Caco-2 (cell line): ENCODE data around the gene PTPRN2. TPM values are rescaled to one million over a fixed set of nuclear protein-coding genes. Genes with fewer than 3 reads are reported as not detected.

ENCODE experiments used
- BruUV-seq: library from RNA; stranded (reverse); fragments of 400-500 nt; replicated peaks from 2 replicates; lab custom pipeline; 2021; lab: Mats Ljungman, UMichigan
- CTCF ChIA-PET: fragments of 300-600 bp; sonication (Branson Sonifier 250); formaldehyde crosslinking; loops from one replicate; lab custom pipeline; 2022; ENCODE audit warnings: antibody characterized with exemption; lab: Charles Lee
- POLR2A ChIA-PET: fragments of 300-600 bp; sonication (Branson Sonifier 250); formaldehyde crosslinking; loops from one replicate; lab custom pipeline; 2022; ENCODE audit warnings: antibody characterized with exemption; lab: Charles Lee
- DNase-seq, 2 experiments: peaks; one replicate each; pipeline versions ENCODE4 v3.0.0 to v3.0.0-alpha.2; 2020 to 2022
- H3K27me3 ChIP-seq: replicated peaks from 2 replicates; pipeline ENCODE4 v1.6.0; 2011; ENCODE audit warnings: low read length; ENCODE audit not compliant: control insufficient read depth, insufficient read depth
- H3K36me3 ChIP-seq: 2 replicates; pipeline ENCODE4 v1.5.1; 2011; ENCODE audit warnings: low read length; ENCODE audit not compliant: control insufficient read depth, insufficient read depth
- H3K4me1 ChIP-seq: fragments of 250-450 bp; sonication (Bioruptor Pico); 2 replicates; pipeline ENCODE4 v1.5.1; 2020; ENCODE audit warnings: mild to moderate bottlenecking
- H3K4me3 ChIP-seq: 2 replicates; pipeline ENCODE4 v1.5.1; 2011; ENCODE audit warnings: low read depth, mild to moderate bottlenecking, control low read depth, low read length
- H3K9me3 ChIP-seq: fragments of 250-450 bp; sonication (Bioruptor Pico); 2 replicates; pipeline ENCODE4 v1.5.1; 2020; ENCODE audit warnings: mild to moderate bottlenecking, moderate library complexity
- H3K27ac Mint-ChIP-seq: one replicate; pipeline ENCODE4 v1.8.0; 2022; ENCODE audit warnings: mixed read lengths; ENCODE audit not compliant: unreplicated experiment
- H3K27me3 Mint-ChIP-seq: one replicate; pipeline ENCODE4 v1.8.0; 2022; ENCODE audit warnings: mixed read lengths; ENCODE audit not compliant: insufficient read depth, unreplicated experiment
- H3K36me3 Mint-ChIP-seq: one replicate; pipeline ENCODE4 v1.8.0; 2022; ENCODE audit warnings: mild to moderate bottlenecking, mixed read lengths; ENCODE audit not compliant: insufficient read depth, unreplicated experiment
- H3K4me1 Mint-ChIP-seq: one replicate; pipeline ENCODE4 v1.8.0; 2022; ENCODE audit warnings: low read depth, mixed read lengths; ENCODE audit not compliant: unreplicated experiment
- H3K4me3 Mint-ChIP-seq: one replicate; pipeline ENCODE4 v1.8.0; 2022; ENCODE audit warnings: mild to moderate bottlenecking, moderate library complexity, mixed read lengths; ENCODE audit not compliant: unreplicated experiment
- H3K9me3 Mint-ChIP-seq: one replicate; pipeline ENCODE4 v1.8.0; 2022; ENCODE audit warnings: mixed read lengths; ENCODE audit not compliant: unreplicated experiment
- intact Hi-C: fragments of 100-400 bp; cut with micrococcal nuclease; formaldehyde crosslinking; loops from one replicate; pipeline ENCODE4 v1.10.0; 2022; ENCODE audit not compliant: unreplicated experiment
- total RNA-seq: library from RNA; stranded (reverse); gene quantifications from 2 replicates; pipeline ENCODE4 v1.2.3, GENCODE V29; 2022
- TF ChIP-seq, protein P1 (sequence below), 2 experiments: fragments of 200-600 bp in 1 of 2; IDR thresholded peaks; 1 replicate in 1 of 2; 2 replicates in 1 of 2; pipeline versions ENCODE4 v1.5.1 to v1.8.0; 2011 to 2022; ENCODE audit warnings: antibody characterized with exemption in 1 of 2, control low read depth in 1 of 2, inconsistent platforms in 1 of 2, low read depth in 1 of 2, low read length in 1 of 2, mild to moderate bottlenecking in 1 of 2, moderate library complexity in 1 of 2; ENCODE audit not compliant: insufficient read depth in 1 of 2, severe bottlenecking in 1 of 2, unreplicated experiment in 1 of 2

The PTPRN2 gene
- total RNA-seq, 1 experiment from 2014 or later = 1.4 TPM

DNA sequence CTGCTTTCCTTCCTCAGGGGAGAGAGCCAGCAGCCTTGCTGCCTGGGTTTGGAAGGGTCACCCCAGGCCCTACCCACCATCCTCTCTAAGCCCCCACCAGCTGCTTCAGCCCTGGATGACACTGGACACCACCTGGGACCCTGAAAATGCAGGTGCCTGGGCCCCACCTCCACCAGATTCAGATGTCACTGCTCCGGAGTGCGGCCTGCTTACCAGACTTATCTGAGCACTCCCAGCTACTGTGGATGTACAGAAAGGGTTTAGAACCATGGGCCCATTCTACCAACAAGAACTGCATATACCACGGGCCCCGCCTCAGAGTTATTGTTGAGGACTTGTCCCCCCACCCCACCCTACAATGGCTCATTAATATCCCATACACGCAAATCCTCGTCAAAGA lies 172.3 kb downstream of the PTPRN2 start:
- Mint-ChIP-seq H3K27me3 (no peaks in the 10 kb centered on the region), H3K9me3 (peaks cover 17% of the 10 kb centered on the region), H3K4me1 (no peaks in the 10 kb centered on the region), H3K27ac (no peak overlapping the region), H3K4me3 (no peak overlapping the region), H3K36me3 (no peaks in the 10 kb centered on the region)
- H3K36me3 ChIP-seq = no peaks in the 10 kb centered on the region
- H3K27me3 ChIP-seq = no peaks in the 10 kb centered on the region
- TF ChIP-seq, protein P1, sequence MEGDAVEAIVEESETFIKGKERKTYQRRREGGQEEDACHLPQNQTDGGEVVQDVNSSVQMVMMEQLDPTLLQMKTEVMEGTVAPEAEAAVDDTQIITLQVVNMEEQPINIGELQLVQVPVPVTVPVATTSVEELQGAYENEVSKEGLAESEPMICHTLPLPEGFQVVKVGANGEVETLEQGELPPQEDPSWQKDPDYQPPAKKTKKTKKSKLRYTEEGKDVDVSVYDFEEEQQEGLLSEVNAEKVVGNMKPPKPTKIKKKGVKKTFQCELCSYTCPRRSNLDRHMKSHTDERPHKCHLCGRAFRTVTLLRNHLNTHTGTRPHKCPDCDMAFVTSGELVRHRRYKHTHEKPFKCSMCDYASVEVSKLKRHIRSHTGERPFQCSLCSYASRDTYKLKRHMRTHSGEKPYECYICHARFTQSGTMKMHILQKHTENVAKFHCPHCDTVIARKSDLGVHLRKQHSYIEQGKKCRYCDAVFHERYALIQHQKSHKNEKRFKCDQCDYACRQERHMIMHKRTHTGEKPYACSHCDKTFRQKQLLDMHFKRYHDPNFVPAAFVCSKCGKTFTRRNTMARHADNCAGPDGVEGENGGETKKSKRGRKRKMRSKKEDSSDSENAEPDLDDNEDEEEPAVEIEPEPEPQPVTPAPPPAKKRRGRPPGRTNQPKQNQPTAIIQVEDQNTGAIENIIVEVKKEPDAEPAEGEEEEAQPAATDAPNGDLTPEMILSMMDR (IDR thresholded peaks at IDR 0.05; ENCODE audit: insufficient read depth in 1 of 2, low read depth in 1 of 2, low read length in 1 of 2, severe bottlenecking in 1 of 2, unreplicated experiment in 1 of 2) = no peak
- POLR2A ChIA-PET = no interaction called here
- BruUV-seq = no TSS peak
- H3K4me1 ChIP-seq = no peaks in the 10 kb centered on the region
- no peak overlapping the region for H3K4me3 ChIP-seq
- intact Hi-C loops = no loop called here
- no peaks in the 10 kb centered on the region for H3K9me3 ChIP-seq
- CTCF ChIA-PET = no interaction called here
- DNase-seq = peak in 1 of 2 experiments; percentile 9

DNA sequence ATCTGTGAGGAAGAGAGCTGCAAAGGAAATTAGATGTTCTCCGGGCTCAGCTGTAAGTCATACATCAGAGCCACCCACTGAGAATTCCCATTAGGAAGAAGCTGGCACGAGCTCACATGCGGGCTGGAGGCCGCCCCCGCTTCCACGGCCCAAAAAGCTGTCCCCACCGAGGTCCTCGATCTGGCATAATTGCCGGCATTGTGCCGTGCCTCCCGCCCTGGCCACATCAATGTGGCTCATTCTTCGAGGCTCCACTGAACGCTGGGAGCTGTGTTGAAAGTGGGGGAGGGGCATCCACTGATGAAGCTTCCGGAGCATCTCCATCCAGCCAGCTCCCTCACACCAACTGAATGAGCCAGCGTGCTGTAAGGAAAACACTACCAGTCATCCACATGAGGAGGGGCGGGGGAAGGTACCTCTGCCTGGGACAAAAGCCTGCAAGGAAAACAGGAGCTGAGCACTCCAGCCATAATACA lies 173.1 kb downstream of the PTPRN2 start:
- no TSS peak for BruUV-seq
- Histone ChIP-seq H3K4me1 (no peaks in the 10 kb centered on the region), H3K9me3 (no peaks in the 10 kb centered on the region), H3K4me3 (no peak overlapping the region), H3K27me3 (no peaks in the 10 kb centered on the region), H3K36me3 (no peaks in the 10 kb centered on the region)
- Mint-ChIP-seq H3K4me1 (no peaks in the 10 kb centered on the region), H3K4me3 (no peak overlapping the region), H3K9me3 (peaks cover 17% of the 10 kb centered on the region), H3K27ac (no peak overlapping the region), H3K36me3 (no peaks in the 10 kb centered on the region), H3K27me3 (no peaks in the 10 kb centered on the region)
- intact Hi-C loops = no loop called here
- ChIA-PET POLR2A (no interaction called here), CTCF (no interaction called here)
- TF ChIP-seq, protein P1 (IDR thresholded peaks at IDR 0.05; ENCODE audit: insufficient read depth in 1 of 2, low read depth in 1 of 2, low read length in 1 of 2, severe bottlenecking in 1 of 2, unreplicated experiment in 1 of 2) = no peak
- DNase-seq = peak in 1 of 2 experiments; percentile 26

DNA sequence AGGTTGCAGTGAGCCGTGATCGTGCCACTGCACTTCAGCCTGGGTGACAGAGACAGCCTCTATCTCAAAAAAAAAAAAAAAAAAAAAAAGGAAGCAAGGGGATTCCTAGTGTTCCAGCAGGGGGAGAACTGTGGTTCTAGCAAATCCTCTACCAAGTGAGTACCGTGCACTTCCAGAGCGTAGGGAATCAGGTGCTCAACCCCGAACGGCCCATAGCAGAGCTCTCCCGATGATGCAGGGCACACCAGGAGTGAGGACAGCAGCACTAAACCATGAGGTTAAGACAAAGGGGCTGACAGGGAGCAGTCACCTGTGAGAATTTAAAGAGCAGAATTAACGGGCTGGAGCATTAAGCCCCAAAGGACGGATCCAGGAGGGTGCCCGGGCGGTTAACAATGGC lies 173.6 kb downstream of the PTPRN2 start:
- CTCF ChIA-PET = no interaction called here
- POLR2A ChIA-PET = no interaction called here
- no TSS peak for BruUV-seq

More for the DNA sequence above, 173.6 kb downstream of the PTPRN2 start:
- intact Hi-C loops = no loop called here
- Mint-ChIP-seq H3K36me3 (no peaks in the 10 kb centered on the region), H3K4me1 (no peaks in the 10 kb centered on the region), H3K9me3 (peaks cover 17% of the 10 kb centered on the region), H3K4me3 (no peak overlapping the region), H3K27ac (no peak overlapping the region), H3K27me3 (no peaks in the 10 kb centered on the region)
- Histone ChIP-seq H3K36me3 (no peaks in the 10 kb centered on the region), H3K4me3 (no peak overlapping the region), H3K9me3 (no peaks in the 10 kb centered on the region), H3K27me3 (no peaks in the 10 kb centered on the region), H3K4me1 (no peaks in the 10 kb centered on the region)
- TF ChIP-seq, protein P1 (IDR thresholded peaks at IDR 0.05; ENCODE audit: insufficient read depth in 1 of 2, low read depth in 1 of 2, low read length in 1 of 2, severe bottlenecking in 1 of 2, unreplicated experiment in 1 of 2) = peak; percentile 17 to 24
- peak in 1 of 2 experiments; percentile 31 for DNase-seq
